IPS-NIHi7 (cell line): ENCODE data around the gene ATG13.
"Not testable (repeated sequence)": the region's sequence is repeated elsewhere in the genome, so short reads cannot be mapped to it uniquely, and the experiment has no call there.

Experiments
- DNase-seq: peaks from one replicate; pipeline ENCODE4 v3.0.0; 2012; ENCODE audit warnings: mixed read lengths; ENCODE audit errors: extremely low spot score

The ATG13 gene

GRCh38 chr11:46617134-46617971 lies at the start of gene ATG13, which contains the start of gene HARBI1:
TSS of gene ATG13 (plus strand) at chr11:46617553. CDS start at chr11:46644292, 26,739 bp downstream.
TSS of gene HARBI1 (minus strand) at chr11:46617227. CDS start at chr11:46616237, 990 bp downstream.
- peak; percentile 95 for DNase-seq

- DNase-seq, result no peak
These were observed 46.5 kb upstream of the ATG13 start for GRCh38 chr11:46570790-46571398.

- DNase-seq, result no peak
These were observed 42.7 kb upstream of the ATG13 start for GRCh38 chr11:46574656-46575055.

- no peak for DNase-seq
These were observed 40.3 kb upstream of the ATG13 start for GRCh38 chr11:46577058-46577457.

- no peak for DNase-seq
These were observed 34.8 kb upstream of the ATG13 start for GRCh38 chr11:46582588-46582987.

- DNase-seq, result not testable (repeated sequence)
These were observed 33.8 kb upstream of the ATG13 start for GRCh38 chr11:46583513-46583912.

GRCh38 chr11:46588131-46588530 lies 29.2 kb upstream of the ATG13 start:
- no peak for DNase-seq

GRCh38 chr11:46588915-46589314 lies 28.4 kb upstream of the ATG13 start:
- no peak for DNase-seq

- no peak for DNase-seq
These were observed 26.4 kb upstream of the ATG13 start for GRCh38 chr11:46590740-46591605.

GRCh38 chr11:46593550-46594373 lies 23.6 kb upstream of the ATG13 start, which contains the start of gene AMBRA1:
TSS of gene AMBRA1 (minus strand) at chr11:46594023. CDS start at chr11:46548380, 45,643 bp downstream.
- DNase-seq, result peak; percentile 87

- no peak for DNase-seq
These were observed 23.0 kb upstream of the ATG13 start for GRCh38 chr11:46594374-46594700.

- no peak for DNase-seq
These were observed 22.6 kb upstream of the ATG13 start for GRCh38 chr11:46594785-46595184.

- no peak for DNase-seq
These were observed 20.2 kb upstream of the ATG13 start for GRCh38 chr11:46597155-46597554.

- no peak for DNase-seq
These were observed 19.6 kb upstream of the ATG13 start for GRCh38 chr11:46597609-46598219.

- no peak for DNase-seq
These were observed 17.8 kb upstream of the ATG13 start for GRCh38 chr11:46599340-46600193.

- no peak for DNase-seq
These were observed 17.0 kb upstream of the ATG13 start for GRCh38 chr11:46600194-46600960.

- DNase-seq, result no peak
These were observed 16.2 kb upstream of the ATG13 start for GRCh38 chr11:46601129-46601528.

GRCh38 chr11:46603704-46604308 lies 13.5 kb upstream of the ATG13 start:
- no peak for DNase-seq

GRCh38 chr11:46604796-46605195 lies 12.6 kb upstream of the ATG13 start:
- DNase-seq, result no peak
